GM19043 (cell line): Measurements from ENCODE around the gene TMEM125.

Experiments
- ATAC-seq: cut with Tn5 transposase; IDR thresholded peaks from one replicate; pipeline ENCODE4 v1.9.1; 2021; ENCODE audit warnings: low read depth; ENCODE audit not compliant: unreplicated experiment

The TMEM125 gene

GRCh38 chr1:43272576-43273571, 3.1 kb downstream of the TMEM125 start:
- ATAC-seq = no peak

DNA sequence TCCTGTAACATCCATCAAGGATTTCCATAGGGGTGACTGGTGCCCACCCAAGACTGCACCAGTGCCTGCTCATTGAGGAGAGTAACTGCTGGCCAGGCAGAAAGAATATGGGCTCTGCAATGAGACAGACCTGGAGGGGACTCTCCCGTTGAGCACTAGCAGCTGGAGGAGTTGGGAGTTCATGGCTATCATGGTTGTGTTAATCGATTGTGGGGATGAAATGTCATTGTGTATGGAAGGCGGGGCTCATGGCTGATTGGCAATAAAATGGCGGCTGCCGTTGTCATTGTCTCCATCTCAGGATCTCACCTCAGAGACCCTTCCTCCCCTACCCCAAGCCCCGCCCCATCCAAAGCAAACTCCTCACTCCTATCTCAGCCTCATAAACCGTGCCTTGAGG, 3.9 kb downstream of the TMEM125 start:
- no peak for ATAC-seq

GRCh38 chr1:43274125-43274803, 4.5 kb downstream of the TMEM125 start:
- no peak for ATAC-seq

DNA sequence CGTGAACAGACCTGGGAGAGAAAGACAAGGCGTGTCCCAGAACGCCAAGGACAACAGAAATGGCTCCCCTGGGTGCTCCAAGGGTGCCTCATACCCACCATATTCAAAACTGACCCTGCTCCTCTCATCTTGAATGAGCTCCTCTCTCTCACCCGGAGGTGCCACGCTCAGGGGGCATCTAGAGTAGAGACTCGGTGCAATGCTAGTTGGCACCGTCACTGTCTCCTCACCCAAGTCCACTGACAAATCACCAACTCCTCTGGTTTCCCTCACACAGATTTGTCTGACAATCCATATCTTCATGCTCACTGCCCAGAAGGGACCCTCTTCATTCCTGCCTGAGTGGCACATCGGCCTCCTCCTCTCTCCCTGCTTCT, 5.0 kb downstream of the TMEM125 start:
- no peak for ATAC-seq

DNA sequence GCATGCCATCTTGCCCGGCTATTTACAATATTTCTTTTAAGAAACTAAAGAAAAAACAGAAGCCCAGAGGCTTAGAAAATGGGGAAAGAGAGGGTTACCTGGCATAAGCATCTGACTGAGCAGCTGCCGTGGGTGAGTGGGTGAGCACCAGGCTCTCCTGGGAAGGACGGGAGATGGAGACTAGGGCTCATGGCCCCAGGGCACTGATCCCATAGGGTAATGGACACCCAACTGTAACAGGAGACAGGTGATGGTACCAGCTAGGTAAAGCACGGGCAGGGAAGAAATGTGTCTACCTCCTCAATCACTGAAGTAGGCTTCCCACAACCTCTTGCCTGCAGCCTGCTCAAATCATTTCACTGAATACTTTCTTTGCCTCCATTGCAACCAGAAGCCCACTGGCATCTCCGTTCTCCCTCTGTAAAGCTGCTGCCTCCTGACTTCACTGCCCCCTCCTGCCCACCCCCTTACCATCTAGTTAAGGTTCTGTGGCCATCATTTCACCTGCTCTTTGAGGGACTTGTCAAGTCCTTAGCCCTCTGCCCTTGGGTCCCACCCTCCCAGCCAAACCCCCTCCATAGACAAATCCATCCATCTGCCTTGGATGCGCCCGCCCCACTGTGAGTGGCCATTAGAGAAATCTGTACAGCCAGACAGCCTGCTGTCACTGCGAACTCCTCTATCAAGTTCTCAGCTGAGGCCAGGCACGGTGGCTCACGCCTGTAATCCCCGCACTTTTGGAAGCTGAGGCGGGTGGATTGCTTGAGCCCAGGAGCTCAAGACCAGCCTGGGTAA, 6.2 kb downstream of the TMEM125 start:
- no peak for ATAC-seq

- no peak for ATAC-seq
Observed at GRCh38 chr1:43276673-43277072, 6.9 kb downstream of the TMEM125 start.

- ATAC-seq = no peak
Observed at GRCh38 chr1:43277116-43277876, 7.5 kb downstream of the TMEM125 start.

- no peak for ATAC-seq
Observed at GRCh38 chr1:43279161-43279560, 9.4 kb downstream of the TMEM125 start.

DNA sequence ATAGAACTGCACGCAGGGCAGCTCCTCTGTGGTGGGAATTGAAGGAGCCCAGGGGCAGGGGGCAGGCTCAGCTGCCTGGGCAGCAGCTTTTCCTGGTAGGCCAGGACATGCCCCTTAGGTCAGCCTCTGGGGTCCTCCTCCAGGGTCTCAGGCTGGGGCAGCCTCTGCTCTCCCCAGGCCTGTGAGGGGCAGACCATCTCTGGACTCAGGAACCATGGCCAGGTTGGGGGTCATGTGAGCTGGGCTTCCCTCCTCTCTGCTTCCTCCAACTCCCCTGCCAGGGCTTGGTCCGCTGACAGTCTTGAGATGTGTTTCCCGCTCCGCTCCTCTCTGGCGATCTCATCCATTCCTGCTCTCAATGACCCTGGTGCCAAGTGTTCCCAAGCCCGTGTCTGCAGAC, 9.9 kb downstream of the TMEM125 start:
- ATAC-seq = no peak

GRCh38 chr1:43280692-43281091, 10.9 kb downstream of the TMEM125 start:
- no peak for ATAC-seq

DNA sequence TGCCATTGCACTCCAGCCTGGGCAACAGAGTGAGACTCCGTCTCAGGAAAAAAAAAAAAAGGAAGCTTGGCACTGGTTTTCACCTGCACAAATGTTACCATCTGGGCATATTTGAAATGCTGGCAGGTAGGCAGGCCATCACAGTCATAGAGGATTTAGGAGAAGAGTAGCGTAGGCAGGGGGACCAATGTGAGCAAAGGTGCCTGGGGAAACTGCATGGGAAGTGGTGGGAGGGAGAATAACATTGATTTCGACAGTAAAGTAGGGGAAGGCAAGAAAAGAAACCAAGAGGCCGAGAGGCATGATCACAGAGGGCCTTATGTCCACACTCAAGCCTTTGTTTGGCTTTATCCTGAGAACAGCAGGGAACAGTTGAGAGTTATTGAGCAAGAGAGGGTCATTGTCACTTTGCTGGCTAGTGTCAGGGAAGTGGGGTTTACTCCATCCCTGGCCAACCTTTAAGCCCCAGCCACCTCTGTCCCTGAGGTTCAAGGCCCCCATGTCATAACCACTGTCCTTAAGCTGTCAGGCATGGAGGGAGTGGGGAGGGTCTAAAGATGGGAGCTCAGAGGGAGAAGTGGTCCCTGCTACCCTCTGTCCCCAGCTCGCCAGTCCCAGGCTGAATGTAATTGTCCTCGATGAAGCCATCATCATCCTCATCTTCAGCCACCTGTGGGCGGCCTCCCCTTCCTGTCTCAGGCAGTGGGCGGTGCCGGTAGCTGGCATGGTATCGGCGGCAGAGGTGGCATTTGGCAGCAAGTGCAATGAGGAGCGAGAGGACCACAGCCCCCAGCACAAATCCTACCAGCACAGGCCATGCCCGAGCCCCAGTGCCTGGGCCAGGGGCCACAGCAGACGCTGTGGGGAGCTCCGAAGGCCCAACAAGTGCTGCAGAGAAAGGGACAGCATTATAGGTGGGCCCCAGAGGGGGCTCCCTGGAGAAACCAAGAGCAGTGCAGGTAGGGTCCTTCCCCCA, 12.7 kb downstream of the TMEM125 start:
- ATAC-seq = no peak

- ATAC-seq = no peak
Observed at GRCh38 chr1:43284065-43284464, 14.3 kb downstream of the TMEM125 start.

- no peak for ATAC-seq
Observed at GRCh38 chr1:43284546-43285110, 14.8 kb downstream of the TMEM125 start.

DNA sequence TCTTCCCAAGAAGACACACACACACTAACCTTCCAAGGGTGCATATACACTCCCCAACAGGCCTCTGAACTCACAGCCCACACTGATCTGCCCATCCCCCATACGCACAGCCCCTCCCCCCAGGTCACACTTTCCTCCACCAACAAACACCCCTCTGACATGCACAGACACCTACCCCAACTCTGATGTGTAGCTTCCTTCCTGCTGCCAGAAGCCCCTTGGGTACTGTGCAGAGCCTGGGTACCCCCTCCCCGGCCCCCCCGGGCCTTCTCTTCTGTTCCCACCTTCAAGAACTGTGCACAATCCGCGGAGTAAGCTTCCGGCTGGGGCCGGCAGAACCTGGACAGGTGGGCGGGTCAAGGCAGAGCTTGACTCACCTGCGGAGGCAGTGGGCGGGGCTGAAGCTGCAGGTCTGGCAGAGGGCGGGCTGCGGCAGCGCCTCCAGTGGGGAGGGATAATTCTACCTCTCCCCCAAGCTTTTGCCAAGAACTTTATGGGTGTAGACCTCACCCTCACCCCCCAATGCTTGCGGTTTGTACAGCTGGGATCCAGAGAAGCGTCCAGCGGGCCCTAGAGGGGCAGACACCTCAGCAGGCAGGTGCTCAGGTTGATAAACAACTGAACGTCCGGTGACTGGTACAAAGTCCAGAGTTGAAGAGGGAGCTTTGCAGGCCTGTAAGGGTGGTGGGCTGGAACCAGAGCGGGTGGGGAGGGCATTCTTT, 15.6 kb downstream of the TMEM125 start, which contains the start of gene C1orf210:
TSS of gene C1orf210 (minus strand) at position 313 of the 722 bp plus-strand sequence. CDS start 2,311 bp downstream, outside the sequence.
- no peak for ATAC-seq

DNA sequence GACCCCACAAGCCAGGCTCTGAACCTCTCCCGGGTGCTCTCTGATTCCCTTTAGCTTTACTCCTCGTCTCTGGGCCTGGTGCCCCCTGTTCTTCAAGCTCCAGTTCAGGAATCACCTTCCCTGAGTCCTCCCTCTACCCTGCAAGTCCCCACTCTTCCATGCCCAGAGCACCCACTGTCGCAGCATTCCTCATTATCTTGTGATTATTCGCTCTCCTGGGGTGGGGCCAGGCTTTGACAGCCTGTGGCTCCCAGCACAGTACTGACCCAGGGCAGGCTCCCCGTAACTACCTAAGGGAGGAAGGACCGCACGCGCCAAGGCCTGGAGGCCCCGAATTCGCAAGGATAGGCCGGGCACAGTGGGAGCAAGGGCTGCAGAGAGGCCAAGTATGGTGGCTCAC, 16.3 kb downstream of the TMEM125 start:
- ATAC-seq = no peak

GRCh38 chr1:43286533-43286932, 16.8 kb downstream of the TMEM125 start:
- no peak for ATAC-seq

DNA sequence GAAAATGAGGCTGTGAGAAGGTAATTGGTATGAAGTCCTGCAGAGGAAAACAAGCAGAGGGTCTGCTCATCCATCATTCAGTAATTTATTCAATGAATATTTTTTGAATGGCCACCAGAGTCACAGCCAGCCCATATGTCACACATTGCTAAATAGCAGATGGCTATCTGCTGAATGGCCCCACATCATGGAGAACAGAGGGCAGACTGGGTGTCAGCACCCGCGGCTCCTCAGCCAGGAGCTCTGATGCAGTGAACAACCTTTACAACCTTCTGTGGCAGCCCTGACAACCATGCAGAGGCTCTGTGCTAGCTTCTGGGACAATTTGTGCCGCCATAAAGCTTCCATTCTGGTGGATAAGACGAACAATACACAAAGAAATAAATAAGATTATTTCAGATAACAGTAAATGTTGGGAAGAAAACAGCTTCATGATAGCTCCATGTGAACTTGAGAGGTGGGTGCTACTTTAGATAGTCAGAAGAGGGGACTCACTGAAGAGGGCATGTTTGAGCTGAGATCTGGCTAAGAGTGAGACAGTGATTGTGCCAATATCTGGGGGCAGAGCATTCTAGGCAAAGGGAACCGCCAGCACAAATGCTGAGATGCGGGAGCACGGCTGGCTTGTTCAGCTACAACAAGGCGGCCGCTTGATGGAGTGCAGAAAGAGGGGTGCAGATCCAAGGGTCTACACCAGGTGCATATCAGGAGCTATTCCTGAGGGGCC, 18.4 kb downstream of the TMEM125 start:
- ATAC-seq = no peak
